ENCODE measurements around the gene PIP4P1.
"Not testable (repeated sequence)": the region's sequence is repeated elsewhere in the genome, so short reads cannot be mapped to it uniquely, and the experiment has no call there.

The PIP4P1 gene

DNA sequence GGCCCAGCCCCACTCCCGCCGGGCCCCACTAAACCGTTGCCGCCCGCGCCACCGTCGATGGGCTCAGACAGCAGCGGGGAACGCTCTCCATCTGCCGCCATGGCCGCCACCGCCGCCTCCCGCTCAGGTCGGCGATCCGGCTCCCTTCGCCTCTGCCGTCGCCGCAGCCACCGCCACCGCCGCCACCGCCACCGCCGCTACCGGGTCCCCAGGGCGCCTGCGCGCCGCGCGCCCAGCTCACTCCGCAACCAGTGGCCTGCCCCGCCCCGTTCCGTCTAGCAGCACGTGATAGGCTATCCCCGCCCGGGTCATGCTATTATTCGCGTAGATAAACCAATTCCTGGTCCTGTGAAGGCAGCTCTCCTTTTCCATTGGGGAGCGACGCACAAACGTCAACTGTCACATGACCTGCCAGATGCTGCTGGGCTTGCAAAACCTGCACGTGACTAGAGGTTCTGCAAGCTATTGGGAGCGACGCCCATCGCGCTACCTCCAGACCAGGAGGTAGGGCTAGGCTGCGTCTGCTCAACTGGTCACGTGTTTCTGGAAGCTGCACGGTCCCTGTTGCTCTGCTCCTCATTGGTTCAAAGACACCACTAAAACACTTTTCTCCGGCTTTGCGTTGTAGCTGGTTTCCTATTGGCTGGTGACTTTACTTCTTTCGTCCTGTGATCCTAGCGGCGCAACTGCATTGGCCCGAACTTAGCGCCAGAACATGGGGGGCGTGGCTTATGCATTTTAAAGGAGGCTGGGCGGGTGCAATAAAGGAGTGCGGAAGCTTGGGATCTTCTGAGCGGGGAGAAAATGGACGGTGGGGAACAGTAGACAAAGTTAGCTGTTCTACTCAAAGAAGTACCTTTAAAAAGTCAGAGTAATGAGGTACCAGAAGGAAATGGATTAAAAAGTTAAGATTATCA is at the start of gene PIP4P1:
PIP4P1 (minus strand) TSS at position 210 of the 917 bp plus-strand sequence; CDS start at position 101, 109 bp downstream.
- peak within 1 kb of the TSS; percentile 84 for H3K27ac ChIP-seq
- TF ChIP-seq, protein P1, sequence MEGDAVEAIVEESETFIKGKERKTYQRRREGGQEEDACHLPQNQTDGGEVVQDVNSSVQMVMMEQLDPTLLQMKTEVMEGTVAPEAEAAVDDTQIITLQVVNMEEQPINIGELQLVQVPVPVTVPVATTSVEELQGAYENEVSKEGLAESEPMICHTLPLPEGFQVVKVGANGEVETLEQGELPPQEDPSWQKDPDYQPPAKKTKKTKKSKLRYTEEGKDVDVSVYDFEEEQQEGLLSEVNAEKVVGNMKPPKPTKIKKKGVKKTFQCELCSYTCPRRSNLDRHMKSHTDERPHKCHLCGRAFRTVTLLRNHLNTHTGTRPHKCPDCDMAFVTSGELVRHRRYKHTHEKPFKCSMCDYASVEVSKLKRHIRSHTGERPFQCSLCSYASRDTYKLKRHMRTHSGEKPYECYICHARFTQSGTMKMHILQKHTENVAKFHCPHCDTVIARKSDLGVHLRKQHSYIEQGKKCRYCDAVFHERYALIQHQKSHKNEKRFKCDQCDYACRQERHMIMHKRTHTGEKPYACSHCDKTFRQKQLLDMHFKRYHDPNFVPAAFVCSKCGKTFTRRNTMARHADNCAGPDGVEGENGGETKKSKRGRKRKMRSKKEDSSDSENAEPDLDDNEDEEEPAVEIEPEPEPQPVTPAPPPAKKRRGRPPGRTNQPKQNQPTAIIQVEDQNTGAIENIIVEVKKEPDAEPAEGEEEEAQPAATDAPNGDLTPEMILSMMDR (conservative IDR thresholded peaks at IDR 0.05) = no peak

DNA sequence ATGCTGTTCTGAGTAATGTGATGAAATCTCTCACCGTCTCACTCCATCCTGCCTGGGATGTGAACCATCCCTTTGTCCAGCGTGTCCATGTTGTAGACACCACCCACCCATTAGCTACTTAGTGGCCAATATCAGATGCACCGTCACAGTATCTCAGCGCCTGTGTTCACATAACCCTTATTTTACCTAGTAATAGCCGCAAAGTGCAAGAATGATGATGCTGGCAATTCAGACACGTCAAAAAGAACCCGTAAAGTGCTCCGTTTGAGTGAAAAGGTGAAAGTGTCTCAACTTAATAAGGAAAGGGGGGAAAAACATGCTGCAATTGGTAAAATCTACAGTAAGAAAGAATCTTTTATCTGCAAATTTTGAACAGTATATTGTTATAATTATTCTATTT is 47.1 kb upstream of the PIP4P1 start:
- H3K27ac ChIP-seq = no peak overlapping the region
- TF ChIP-seq, protein P1 (conservative IDR thresholded peaks at IDR 0.05) = no peak

DNA sequence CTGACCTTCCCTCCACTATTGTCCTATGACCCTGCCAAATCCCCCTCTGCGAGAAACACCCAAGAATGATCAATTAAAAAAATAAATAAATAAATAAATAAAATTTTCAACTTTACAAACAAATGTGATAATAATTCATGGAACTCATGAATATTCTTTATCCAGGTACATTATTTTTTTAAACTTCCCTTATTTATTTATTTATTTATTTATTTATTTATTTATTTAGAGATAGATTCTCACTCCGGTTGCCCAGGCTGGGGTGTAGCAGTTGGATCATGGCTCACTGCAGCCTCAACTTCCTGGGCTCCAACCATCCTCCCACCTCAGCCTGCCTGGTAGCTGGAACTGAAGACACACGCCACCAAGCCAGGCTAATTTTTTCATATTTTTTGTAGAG is 46.3 kb upstream of the PIP4P1 start:
- not testable (repeated sequence) for H3K27ac ChIP-seq

DNA sequence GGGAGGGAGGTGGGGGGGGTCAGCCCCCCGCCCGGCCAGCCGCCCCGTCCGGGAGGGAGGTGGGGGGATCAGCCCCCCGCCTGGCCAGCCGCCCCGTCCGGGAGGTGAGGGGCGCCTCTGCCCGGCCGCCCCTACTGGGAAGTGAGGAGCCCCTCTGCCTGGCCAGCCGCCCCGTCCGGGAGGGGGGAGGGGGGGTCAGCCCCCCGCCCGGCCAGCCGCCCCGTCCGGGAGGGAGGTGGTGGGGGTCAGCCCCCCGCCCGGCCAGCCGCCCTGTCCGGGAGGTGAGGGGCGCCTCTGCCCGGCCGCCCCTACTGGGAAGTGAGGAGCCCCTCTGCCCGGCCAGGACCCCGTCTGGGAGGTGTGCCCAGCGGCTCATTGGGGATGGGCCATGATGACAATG is 45.5 kb upstream of the PIP4P1 start:
- H3K27ac ChIP-seq = not testable (repeated sequence)

DNA sequence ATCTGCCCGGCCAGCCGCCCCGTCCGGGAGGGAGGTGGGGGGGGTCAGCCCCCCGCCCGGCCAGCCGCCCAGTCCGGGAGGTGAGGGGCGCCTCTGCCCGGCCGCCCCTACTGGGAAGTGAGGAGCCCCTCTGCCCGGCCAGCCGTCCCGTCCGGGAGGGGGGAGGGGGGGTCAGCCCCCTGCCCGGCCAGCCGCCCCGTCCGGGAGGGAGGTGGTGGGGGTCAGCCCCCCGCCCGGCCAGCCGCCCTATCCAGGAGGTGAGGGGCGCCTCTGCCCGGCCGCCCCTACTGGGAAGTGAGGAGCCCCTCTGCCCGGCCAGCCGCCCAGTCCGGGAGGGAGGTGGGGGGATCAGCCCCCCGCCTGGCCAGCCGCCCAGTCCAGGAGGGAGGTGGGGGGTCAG is 45.0 kb upstream of the PIP4P1 start:
- H3K27ac ChIP-seq = not testable (repeated sequence)

DNA sequence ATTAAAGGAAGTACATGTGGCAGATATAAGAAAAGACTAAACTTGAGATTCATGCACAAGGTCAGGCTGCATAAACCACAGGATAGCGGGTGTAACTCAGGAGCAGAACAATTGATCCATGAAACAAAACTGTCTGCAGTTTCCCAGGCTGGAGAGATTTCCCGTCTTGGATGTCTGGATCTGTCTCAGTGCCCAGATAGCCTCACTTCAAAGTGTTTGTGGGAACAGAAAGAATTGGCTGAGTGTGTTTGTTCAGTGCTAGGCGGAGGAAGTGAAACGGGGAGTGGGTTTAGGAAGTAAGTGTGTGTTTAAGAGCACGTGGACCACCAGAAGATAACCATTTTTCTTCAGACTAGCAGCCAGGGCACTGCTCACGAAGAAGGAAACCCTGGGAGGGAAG is 42.7 kb upstream of the PIP4P1 start:
- TF ChIP-seq, protein P1 (conservative IDR thresholded peaks at IDR 0.05) = no peak
- no peak overlapping the region for H3K27ac ChIP-seq

DNA sequence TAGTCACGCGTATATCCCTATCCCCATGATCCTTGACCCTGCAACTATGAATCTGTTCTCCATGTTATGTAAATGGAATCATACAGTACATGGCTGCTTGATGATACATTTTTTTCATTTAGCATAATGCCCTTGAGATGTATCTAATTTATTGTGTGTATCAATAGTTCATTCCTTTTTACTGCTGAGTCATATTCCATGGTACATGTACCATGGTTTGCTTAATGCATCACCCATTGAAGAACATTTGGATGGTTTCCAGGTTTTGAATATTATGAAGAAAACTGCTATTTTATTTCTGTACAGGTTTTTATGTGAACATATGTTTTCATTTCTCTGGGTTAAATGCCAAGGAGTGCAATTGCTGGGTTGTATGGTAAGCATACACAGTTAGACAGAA is 40.1 kb upstream of the PIP4P1 start:
- H3K27ac ChIP-seq = no peak overlapping the region
- TF ChIP-seq, protein P1 (conservative IDR thresholded peaks at IDR 0.05) = no peak

DNA sequence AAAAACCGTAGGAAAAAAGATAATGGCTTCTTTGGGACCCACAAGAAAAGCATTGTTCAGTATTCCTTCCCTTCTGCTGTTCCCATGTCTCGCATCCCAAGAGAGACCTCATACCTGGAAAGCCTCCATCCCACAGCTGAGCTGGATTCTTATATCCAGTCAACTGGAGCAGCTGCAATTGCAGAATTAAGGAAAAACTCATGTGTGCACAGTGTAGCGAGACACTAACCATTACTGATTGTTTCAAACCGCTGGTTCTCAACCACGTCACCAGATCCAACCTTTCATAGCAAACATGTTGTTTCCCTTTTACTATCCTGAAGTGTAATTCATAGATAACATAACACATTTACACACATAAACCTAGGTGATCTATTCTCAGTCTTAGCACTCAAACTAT is 38.6 kb upstream of the PIP4P1 start:
- H3K27ac ChIP-seq = no peak overlapping the region
- TF ChIP-seq, protein P1 (conservative IDR thresholded peaks at IDR 0.05) = no peak

DNA sequence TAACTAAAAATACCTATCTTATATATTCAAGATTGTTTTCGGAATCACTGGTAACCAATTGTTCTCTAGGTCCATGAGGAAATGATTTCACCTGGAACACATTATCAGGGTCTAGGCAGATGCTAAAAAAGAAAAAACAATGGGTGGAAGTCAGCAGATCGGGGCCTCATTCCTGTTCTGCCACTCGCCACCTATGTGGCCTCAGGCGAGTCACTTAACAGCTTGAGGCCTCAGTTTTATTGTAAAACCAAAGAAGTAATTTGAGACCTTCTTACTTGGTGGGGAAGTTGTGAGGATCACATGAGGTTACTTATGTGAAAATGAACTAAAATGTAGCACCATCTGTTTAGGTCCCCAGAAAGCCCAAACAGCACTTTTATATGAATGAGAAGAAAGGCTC is 37.9 kb upstream of the PIP4P1 start:
- TF ChIP-seq, protein P1 (conservative IDR thresholded peaks at IDR 0.05) = no peak
- H3K27ac ChIP-seq = no peak overlapping the region
